ENCODE results near the gene TARBP1.

GRCh38 chr1:234484991-234485739 is 6.2 kb upstream of the TARBP1 start:
- TF ChIP-seq CTCF (IDR thresholded peaks at IDR 0.05) (no peak), POLR2A (IDR thresholded peaks at IDR 0.05) (no peak)

Measured in thyroid gland (tissue), 4 donors.